ENCODE data around the gene DNMBP. TPM values are rescaled to one million over a fixed set of nuclear protein-coding genes. Genes with fewer than 3 reads are reported as not detected.

Gene DNMBP
- total RNA-seq, 4 donors from 2014 or later, result 11.7 to 17.4 (median 13.4) TPM

- TF ChIP-seq CTCF (IDR thresholded peaks at IDR 0.05) (no peak), POLR2A (IDR thresholded peaks at IDR 0.05) (no peak)
- Histone ChIP-seq H3K4me3 (replicated peaks in 1 of 3) (no peak overlapping the region), H3K4me1 (no peaks in the 10 kb centered on the region), H3K36me3 (no peaks in the 10 kb centered on the region), H3K9me3 (no peaks in the 10 kb centered on the region), H3K27ac (no peak overlapping the region), H3K27me3 (no peaks in the 10 kb centered on the region)
- intact Hi-C loops (cut with DNase I), result no loop called here
- DNase-seq, result no peak
- WGBS, 2 donors, result 93 to 95% methylated on average over 8 of the region's 8 CpGs
Observed at GRCh38 chr10:99860466-99860865, 149.3 kb downstream of the DNMBP start.

GRCh38 chr10:99859585-99859984, 150.2 kb downstream of the DNMBP start:
- Histone ChIP-seq H3K27me3 (no peaks in the 10 kb centered on the region), H3K4me1 (no peaks in the 10 kb centered on the region), H3K36me3 (no peaks in the 10 kb centered on the region), H3K9me3 (no peaks in the 10 kb centered on the region), H3K4me3 (replicated peaks in 1 of 3) (no peak overlapping the region), H3K27ac (no peak overlapping the region)
- intact Hi-C loops (cut with DNase I), result no loop called here
- TF ChIP-seq POLR2A (IDR thresholded peaks at IDR 0.05), result no peak
- peak in 2 of 6 experiments; percentile 13 to 15 for TF ChIP-seq CTCF (IDR thresholded peaks at IDR 0.05)
- 23 to 29% methylated on average over 5 of the region's 5 CpGs for WGBS, 2 donors
- DNase-seq, result no peak

DNA sequence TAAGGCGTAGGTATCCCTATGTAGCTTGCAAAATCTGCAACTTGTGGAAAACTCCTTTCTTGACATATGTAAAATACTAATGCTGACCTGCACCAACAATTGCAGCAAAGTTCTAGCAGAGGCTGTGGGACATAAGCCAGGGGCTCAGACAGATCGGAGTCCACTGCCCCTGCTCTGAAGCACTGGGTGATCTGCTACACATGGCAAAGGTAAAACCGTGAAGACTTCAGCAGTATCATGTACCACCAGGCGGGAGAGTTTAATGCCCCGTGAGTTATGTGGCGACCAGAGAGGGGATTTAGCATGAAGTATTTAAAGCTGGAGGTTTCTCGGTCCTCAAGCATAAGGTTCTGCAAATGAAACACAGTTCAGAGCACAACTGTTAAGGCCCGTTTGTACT, 150.9 kb downstream of the DNMBP start:
- H3K27me3 ChIP-seq, result no peaks in the 10 kb centered on the region
- H3K4me1 ChIP-seq, result no peaks in the 10 kb centered on the region
- TF ChIP-seq POLR2A (IDR thresholded peaks at IDR 0.05) (no peak), CTCF (IDR thresholded peaks at IDR 0.05) (no peak)
- WGBS, 2 donors, result 91 to 96% methylated on average over 8 of the region's 8 CpGs
- DNase-seq, result no peak
- H3K27ac ChIP-seq, result no peak overlapping the region
- H3K4me3 ChIP-seq (replicated peaks in 1 of 3), result no peak overlapping the region
- intact Hi-C loops (cut with DNase I), result no loop called here
- no peaks in the 10 kb centered on the region for H3K9me3 ChIP-seq
- H3K36me3 ChIP-seq, result no peaks in the 10 kb centered on the region

DNA sequence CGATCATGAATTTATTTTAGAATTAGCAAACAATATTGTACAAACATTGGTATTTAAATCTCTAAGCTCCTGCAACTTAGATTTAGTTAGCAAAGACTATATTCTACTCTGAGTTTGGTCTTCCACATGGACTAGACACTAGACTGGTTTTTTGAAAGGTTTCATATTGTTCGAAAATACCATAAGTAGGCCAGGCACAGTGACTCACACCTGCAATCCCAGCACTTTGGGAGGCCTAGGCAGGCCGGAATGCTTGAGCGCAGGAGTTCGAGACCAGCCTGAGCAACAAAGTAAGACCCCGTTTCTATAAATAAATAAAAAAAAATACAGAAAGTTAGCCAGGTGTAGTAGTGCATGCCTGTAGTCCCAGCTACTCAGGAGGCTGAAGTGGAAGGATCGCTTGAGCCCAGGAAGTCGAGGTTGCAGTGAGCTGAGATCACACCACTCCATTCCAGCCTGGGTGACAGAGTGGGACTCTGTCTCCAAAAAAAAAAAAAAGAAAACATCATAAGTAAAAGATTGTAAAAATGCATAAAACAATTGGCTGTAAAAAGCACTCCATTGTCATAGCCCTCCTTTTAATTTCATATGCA, 154.2 kb downstream of the DNMBP start:
- Histone ChIP-seq H3K36me3 (no peaks in the 10 kb centered on the region), H3K9me3 (no peaks in the 10 kb centered on the region), H3K27me3 (no peaks in the 10 kb centered on the region), H3K27ac (no peak overlapping the region), H3K4me3 (replicated peaks in 1 of 3) (no peak overlapping the region), H3K4me1 (no peaks in the 10 kb centered on the region)
- 86 to 91% methylated on average over 8 of the region's 8 CpGs for WGBS, 2 donors
- no peak for TF ChIP-seq CTCF (IDR thresholded peaks at IDR 0.05)
- TF ChIP-seq POLR2A (IDR thresholded peaks at IDR 0.05), result no peak
- no peak for DNase-seq
- intact Hi-C loops (cut with DNase I), result no loop called here

GRCh38 chr10:99854860-99855259, 154.9 kb downstream of the DNMBP start:
- Histone ChIP-seq H3K36me3 (no peaks in the 10 kb centered on the region), H3K27me3 (no peaks in the 10 kb centered on the region), H3K4me3 (replicated peaks in 1 of 3) (no peak overlapping the region), H3K4me1 (no peaks in the 10 kb centered on the region), H3K27ac (no peak overlapping the region), H3K9me3 (no peaks in the 10 kb centered on the region)
- DNase-seq, result no peak
- no peak for TF ChIP-seq POLR2A (IDR thresholded peaks at IDR 0.05)
- peak in 3 of 6 experiments; percentile 16 to 26 (median 22) for TF ChIP-seq CTCF (IDR thresholded peaks at IDR 0.05)
- intact Hi-C loops (cut with DNase I), result no loop called here
- 49 to 51% methylated on average over 6 of the region's 6 CpGs for WGBS, 2 donors

Data from thyroid gland (tissue), 4 donors.